ENCODE measurements around the gene RGPD4. TPM values are rescaled to one million over a fixed set of nuclear protein-coding genes. Genes with fewer than 3 reads are reported as not detected.

The RGPD4 gene
- total RNA-seq, 2 experiments from 2014 or later = 0.53 to 0.63 TPM

- TF ChIP-seq CTCF (IDR thresholded peaks at IDR 0.05) = no peak
- H3K4me1 Mint-ChIP-seq (ENCODE audit: low read depth) = no peaks in the 10 kb centered on the region
- no peak for ATAC-seq (ENCODE audit: poor library complexity)
- H3K4me3 Mint-ChIP-seq = no peak overlapping the region
- H3K36me3 Mint-ChIP-seq (ENCODE audit: low read depth) = no peaks in the 10 kb centered on the region
- H3K27me3 ChIP-seq (ENCODE audit: control insufficient read depth in 1 of 2, insufficient read depth in 2 of 2, low read length in 2 of 2) = no peaks in the 10 kb centered on the region
- H3K9me3 ChIP-seq (ENCODE audit: control insufficient read depth in 1 of 2, insufficient read depth in 1 of 2, low read length in 2 of 2) = no peaks in the 10 kb centered on the region
- intact Hi-C loops (cut with DNase I, micrococcal nuclease) = no loop called here
- no peak for DNase-seq
- no peak overlapping the region for H3K27ac Mint-ChIP-seq
- no peaks in the 10 kb centered on the region for H3K9me3 Mint-ChIP-seq
- H3K27ac ChIP-seq (ENCODE audit: low read depth in 1 of 2, low read length in 2 of 2) = no peak overlapping the region
- H3K4me1 ChIP-seq (ENCODE audit: insufficient read depth, low read length) = no peaks in the 10 kb centered on the region
- CTCF ChIA-PET = no interaction called here
- POLR2A ChIA-PET = no interaction called here
- H3K4me3 ChIP-seq (ENCODE audit: low read length) = no peak overlapping the region
- no peaks in the 10 kb centered on the region for H3K27me3 Mint-ChIP-seq
- no peaks in the 10 kb centered on the region for H3K36me3 ChIP-seq (ENCODE audit: insufficient read depth, low read length)
Observed at GRCh38 chr2:107807988-107808387, 18.7 kb upstream of the RGPD4 start.

- DNase-seq (no peak), ATAC-seq (ENCODE audit: poor library complexity) (no peak)
- ChIA-PET CTCF (no interaction called here), POLR2A (no interaction called here)
- Histone ChIP-seq H3K27me3 (ENCODE audit: control insufficient read depth in 1 of 2, insufficient read depth in 2 of 2, low read length in 2 of 2) (no peaks in the 10 kb centered on the region), H3K27ac (ENCODE audit: low read depth in 1 of 2, low read length in 2 of 2) (no peak overlapping the region), H3K4me3 (ENCODE audit: low read length) (no peak overlapping the region), H3K4me1 (ENCODE audit: insufficient read depth, low read length) (no peaks in the 10 kb centered on the region), H3K9me3 (ENCODE audit: control insufficient read depth in 1 of 2, insufficient read depth in 1 of 2, low read length in 2 of 2) (peaks cover 0 to 3% of the 10 kb centered on the region in 2 experiments), H3K36me3 (ENCODE audit: insufficient read depth, low read length) (no peaks in the 10 kb centered on the region)
- no peak for TF ChIP-seq CTCF (IDR thresholded peaks at IDR 0.05)
- Mint-ChIP-seq H3K4me1 (ENCODE audit: low read depth) (no peaks in the 10 kb centered on the region), H3K27me3 (no peaks in the 10 kb centered on the region), H3K27ac (no peak overlapping the region), H3K4me3 (no peak overlapping the region), H3K36me3 (ENCODE audit: low read depth) (no peaks in the 10 kb centered on the region), H3K9me3 (no peaks in the 10 kb centered on the region)
- intact Hi-C loops (cut with DNase I, micrococcal nuclease) = no loop called here
Observed at GRCh38 chr2:107808959-107809358, 17.7 kb upstream of the RGPD4 start.

- no peaks in the 10 kb centered on the region for H3K36me3 Mint-ChIP-seq (ENCODE audit: low read depth)
- no peak for TF ChIP-seq CTCF (IDR thresholded peaks at IDR 0.05)
- H3K27me3 ChIP-seq (ENCODE audit: control insufficient read depth in 1 of 2, insufficient read depth in 2 of 2, low read length in 2 of 2) = no peaks in the 10 kb centered on the region
- H3K9me3 Mint-ChIP-seq = no peaks in the 10 kb centered on the region
- peaks cover 0 to 5% of the 10 kb centered on the region in 2 experiments for H3K9me3 ChIP-seq (ENCODE audit: control insufficient read depth in 1 of 2, insufficient read depth in 1 of 2, low read length in 2 of 2)
- ChIA-PET CTCF (no interaction called here), POLR2A (no interaction called here)
- intact Hi-C loops (cut with DNase I, micrococcal nuclease) = no loop called here
- H3K27ac Mint-ChIP-seq = no peak overlapping the region
- ATAC-seq (ENCODE audit: poor library complexity) (no peak), DNase-seq (no peak)
- no peak overlapping the region for H3K27ac ChIP-seq (ENCODE audit: low read depth in 1 of 2, low read length in 2 of 2)
- no peak overlapping the region for H3K4me3 ChIP-seq (ENCODE audit: low read length)
- H3K4me1 ChIP-seq (ENCODE audit: insufficient read depth, low read length) = no peaks in the 10 kb centered on the region
- no peaks in the 10 kb centered on the region for H3K27me3 Mint-ChIP-seq
- no peaks in the 10 kb centered on the region for H3K4me1 Mint-ChIP-seq (ENCODE audit: low read depth)
- H3K4me3 Mint-ChIP-seq = no peak overlapping the region
- H3K36me3 ChIP-seq (ENCODE audit: insufficient read depth, low read length) = no peaks in the 10 kb centered on the region
Observed at GRCh38 chr2:107809835-107810234, 16.9 kb upstream of the RGPD4 start.

Data from CD4-positive, alpha-beta T cell (primary cell).